GM12878 (cell line): ENCODE results near the gene MARCKSL1. TPM values are rescaled to one million over a fixed set of nuclear protein-coding genes. Genes with fewer than 3 reads are reported as not detected.

ENCODE experiments used
- ATF7 ChIP-seq: fragments of 450-650 bp; IDR thresholded peaks from 2 replicates; pipeline ENCODE4 v1.6.1; 2016; ENCODE audit warnings: low read depth, mild to moderate bottlenecking
- BACH1 ChIP-seq: fragments of 450-650 bp; IDR thresholded peaks from 2 replicates; pipeline ENCODE4 v1.6.1; 2017; ENCODE audit warnings: mild to moderate bottlenecking, borderline replicate concordance
- CEBPZ ChIP-seq: fragments of 150-350 bp; IDR thresholded peaks from 2 replicates; pipeline ENCODE4 v1.6.1; 2016; ENCODE audit warnings: low read depth, low read length
- CHD2 ChIP-seq: IDR thresholded peaks from 2 replicates; pipeline ENCODE4 v1.6.1; 2011; ENCODE audit warnings: low read depth, low read length, improper control_type of control experiment, borderline replicate concordance
- CREM ChIP-seq: IDR thresholded peaks from 2 replicates; pipeline ENCODE4 v1.6.1; 2014; ENCODE audit warnings: antibody characterized with exemption, low read depth
- EGR1 ChIP-seq, 2 experiments: IDR thresholded peaks; 1 replicate in 1 of 2; 2 replicates in 1 of 2; pipeline ENCODE4 v1.6.1; 2011 to 2012; ENCODE audit warnings: low read depth in 2 of 2, low read length in 2 of 2, borderline replicate concordance in 1 of 2, mild to moderate bottlenecking in 1 of 2, moderate library complexity in 1 of 2
- ETV6 ChIP-seq, 2 experiments: fragments of 450-650 bp in 1 of 2; IDR thresholded peaks in 1 of 2; conservative IDR thresholded peaks in 1 of 2; 2 replicates each; pipeline ENCODE4 v1.6.1; 2014; ENCODE audit warnings: antibody characterized with exemption in 1 of 2, borderline replicate concordance in 1 of 2, low read depth in 1 of 2, mild to moderate bottlenecking in 1 of 2, moderate library complexity in 1 of 2
- FOS ChIP-seq: IDR thresholded peaks from 3 replicates; pipeline ENCODE4 v1.6.1; 2011; ENCODE audit warnings: borderline replicate concordance; ENCODE audit not compliant: insufficient read length; ENCODE audit errors: extremely low read depth
- FOXM1 ChIP-seq: IDR thresholded peaks from 2 replicates; pipeline ENCODE4 v1.6.1; 2012; ENCODE audit warnings: low read depth, mild to moderate bottlenecking, inconsistent platforms, low read length, moderate library complexity
- HSF1 ChIP-seq: fragments of 150-350 bp; IDR thresholded peaks from 2 replicates; pipeline ENCODE4 v1.6.1; 2014; ENCODE audit warnings: mild to moderate bottlenecking, low read depth, low read length
- NKRF ChIP-seq: fragments of 450-650 bp; conservative IDR thresholded peaks from 2 replicates; pipeline ENCODE4 v1.6.1; 2017; ENCODE audit warnings: mild to moderate bottlenecking, moderate library complexity
- RFX5 ChIP-seq: IDR thresholded peaks from 2 replicates; pipeline ENCODE4 v1.6.1; 2011; ENCODE audit warnings: low read depth, low read length, improper control_type of control experiment
- SKIL ChIP-seq: fragments of 450-650 bp; IDR thresholded peaks from 2 replicates; pipeline ENCODE4 v1.6.1; 2017; ENCODE audit warnings: mild to moderate bottlenecking, low read depth, inconsistent platforms; ENCODE audit not compliant: poor library complexity, severe bottlenecking
- TBL1XR1 ChIP-seq: IDR thresholded peaks from 2 replicates; pipeline ENCODE4 v1.6.1; 2012; ENCODE audit warnings: low read depth, low read length, improper control_type of control experiment
- TCF3 ChIP-seq: IDR thresholded peaks from 2 replicates; pipeline ENCODE4 v1.6.1; 2012; ENCODE audit warnings: low read depth, mild to moderate bottlenecking, low read length, borderline replicate concordance; ENCODE audit not compliant: insufficient read depth
- ZNF217 ChIP-seq: fragments of 450-650 bp; IDR thresholded peaks from 2 replicates; pipeline ENCODE4 v1.6.1; 2017; ENCODE audit warnings: antibody characterized with exemption, mild to moderate bottlenecking
- ZNF384 ChIP-seq: IDR thresholded peaks from 2 replicates; pipeline ENCODE4 v1.6.1; 2012; ENCODE audit warnings: low read depth, mild to moderate bottlenecking, low read length, improper control_type of control experiment, borderline replicate concordance
- polyA plus RNA-seq, 11 experiments: library from polyadenylated mRNA; depleted of rRNA in 4 of 11; unstranded in 6 of 11; stranded (reverse) in 5 of 11; fragments of >200 nt; fragmentation: Nextera tagmentation in 4 of 11; fragmentation: Illumina TruSeq in 1 of 11; extraction: Ambion mirVana in 4 of 11; extraction: Trizol in 1 of 11; gene quantifications; 1 replicate in 1 of 11; 2 replicates in 10 of 11; pipeline versions ENCODE4 v1.2.1 to v1.2.3, GENCODE V29; 2011 to 2016; ENCODE audit warnings: inconsistent platforms in 2 of 11, missing spikeins in 2 of 11, low read depth in 1 of 11
- total RNA-seq, 4 experiments: library from RNA; depleted of rRNA in 3 of 4; stranded (reverse); fragments of >200 nt in 3 of 4; fragmentation: Illumina TruSeq in 1 of 4; extraction: Trizol in 1 of 4; gene quantifications; 2 replicates each; pipeline versions ENCODE4 v1.2.1 to v1.2.3, GENCODE V29; 2013 to 2021
- TF ChIP-seq, protein P1 (sequence below): IDR thresholded peaks from 2 replicates; pipeline ENCODE4 v1.6.1; 2011; ENCODE audit warnings: low read depth, low read length, improper control_type of control experiment, borderline replicate concordance

The MARCKSL1 gene
- total and polyA plus RNA-seq, 10 of the 15 experiments (the other 5 are each of a cell fraction or from before 2014, with no cell fraction given) = 14.5 to 225 (median 158) TPM

DNA sequence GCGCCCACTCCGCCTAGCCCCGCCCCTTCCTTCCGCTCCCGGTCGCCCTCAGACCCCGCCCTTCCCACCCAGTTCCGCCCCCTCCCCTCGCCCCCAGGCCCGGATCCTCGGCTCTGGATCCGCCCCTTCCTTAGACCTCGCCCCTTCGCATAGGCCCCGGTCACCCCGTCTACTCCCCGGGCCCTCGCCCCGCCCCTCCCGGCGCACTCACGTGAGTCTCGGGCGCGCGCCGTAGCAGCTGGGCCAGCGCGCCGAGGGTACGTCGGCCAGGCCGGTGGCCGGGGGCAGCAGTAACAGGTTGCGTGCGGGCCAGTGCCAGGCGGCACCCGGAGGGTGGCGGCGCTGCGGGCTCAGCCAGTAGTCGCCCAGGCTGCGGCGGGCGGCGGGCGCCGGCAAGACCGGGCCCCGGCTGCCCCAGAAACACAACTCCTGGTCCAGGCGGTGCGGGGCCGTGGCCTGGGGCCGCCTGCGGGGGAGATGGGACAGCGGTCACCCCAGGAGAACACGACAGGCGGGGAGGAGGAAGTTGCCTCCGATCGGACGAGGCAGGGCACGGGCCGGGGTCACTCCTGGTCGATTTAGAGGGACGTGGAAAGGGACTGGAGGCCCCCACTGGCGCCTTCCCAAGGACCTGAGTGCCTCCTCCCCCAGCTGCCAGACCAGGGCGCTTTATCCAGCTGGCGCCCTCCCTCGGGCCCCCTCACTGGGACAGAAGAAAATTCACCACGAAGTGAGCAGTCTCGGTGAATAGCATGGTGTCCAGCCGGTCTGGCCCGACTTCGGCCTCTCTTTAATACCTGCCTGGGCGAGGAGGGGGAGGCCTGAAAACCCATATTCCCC lies 15.6 kb upstream of the MARCKSL1 start (continued):
- TF ChIP-seq HSF1 = no peak
- no peak for TF ChIP-seq SKIL
- peak; percentile 79; the same call in 1 of the 2 replicates for TF ChIP-seq TCF3
- TF ChIP-seq RFX5 = no peak
- TF ChIP-seq ZNF384 = no peak
- no peak for TF ChIP-seq ATF7
- TF ChIP-seq, protein P1, sequence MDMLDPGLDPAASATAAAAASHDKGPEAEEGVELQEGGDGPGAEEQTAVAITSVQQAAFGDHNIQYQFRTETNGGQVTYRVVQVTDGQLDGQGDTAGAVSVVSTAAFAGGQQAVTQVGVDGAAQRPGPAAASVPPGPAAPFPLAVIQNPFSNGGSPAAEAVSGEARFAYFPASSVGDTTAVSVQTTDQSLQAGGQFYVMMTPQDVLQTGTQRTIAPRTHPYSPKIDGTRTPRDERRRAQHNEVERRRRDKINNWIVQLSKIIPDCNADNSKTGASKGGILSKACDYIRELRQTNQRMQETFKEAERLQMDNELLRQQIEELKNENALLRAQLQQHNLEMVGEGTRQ = no peak
- no peak; a peak in 1 of 3 replicates for TF ChIP-seq EGR1 (IDR thresholded peaks at IDR 0.05; ENCODE audit: borderline replicate concordance in 1 of 2, low read depth in 2 of 2, low read length in 2 of 2)
- TF ChIP-seq FOXM1 = no peak
- TF ChIP-seq CHD2 = 0 out of 2 replicates have a peak, but pooled peaks have one; percentile 10
- TF ChIP-seq ETV6 (conservative IDR thresholded peaks at IDR 0.05 in 1 of 2, IDR thresholded peaks at IDR 0.05 in 1 of 2; ENCODE audit: borderline replicate concordance in 1 of 2, low read depth in 1 of 2) = no peak
- TF ChIP-seq BACH1 = peak; percentile 84; the same call in 1 of the 2 replicates
- no peak for TF ChIP-seq CEBPZ
- TF ChIP-seq TBL1XR1 = no peak
- no peak for TF ChIP-seq CREM
- no peak for TF ChIP-seq FOS
- 0 out of 2 replicates have a peak, but pooled peaks have one; percentile 35 for TF ChIP-seq ZNF217
- TF ChIP-seq NKRF = peak; percentile 87
